Measurements from ENCODE around the gene AGAP1.

AGAP1 gene

GRCh38 chr2:235489897-235490296, 3.9 kb upstream of the AGAP1 start:
- no peak for DNase-seq (ENCODE audit: low read depth)

GRCh38 chr2:235492850-235493344, 946 bp upstream of the AGAP1 start:
- no peak for DNase-seq (ENCODE audit: low read depth)

GRCh38 chr2:235493402-235493774, 455 bp upstream of the AGAP1 start:
- no peak for DNase-seq (ENCODE audit: low read depth)

GRCh38 chr2:235494716-235495372, 1.0 kb downstream of the AGAP1 start:
- DNase-seq (ENCODE audit: low read depth): no peak

- no peak for DNase-seq (ENCODE audit: low read depth)
Measured at GRCh38 chr2:235495373-235496238, 1.8 kb downstream of the AGAP1 start.

GRCh38 chr2:235496239-235496621, 2.4 kb downstream of the AGAP1 start:
- DNase-seq (ENCODE audit: low read depth): no peak

GRCh38 chr2:235497096-235497495, 3.3 kb downstream of the AGAP1 start:
- no peak for DNase-seq (ENCODE audit: low read depth)

- DNase-seq (ENCODE audit: low read depth): no peak
Measured at GRCh38 chr2:235498541-235498940, 4.7 kb downstream of the AGAP1 start.

GRCh38 chr2:235498946-235499812, 5.3 kb downstream of the AGAP1 start:
- DNase-seq (ENCODE audit: low read depth): no peak

GRCh38 chr2:235500110-235500760, 6.4 kb downstream of the AGAP1 start:
- DNase-seq (ENCODE audit: low read depth): no peak

GRCh38 chr2:235500761-235501672, 7.2 kb downstream of the AGAP1 start:
- no peak for DNase-seq (ENCODE audit: low read depth)

- DNase-seq (ENCODE audit: low read depth): no peak
Measured at GRCh38 chr2:235501673-235502031, 7.8 kb downstream of the AGAP1 start.

GRCh38 chr2:235502336-235502735, 8.5 kb downstream of the AGAP1 start:
- DNase-seq (ENCODE audit: low read depth): no peak

- no peak for DNase-seq (ENCODE audit: low read depth)
Measured at GRCh38 chr2:235504441-235505180, 10.8 kb downstream of the AGAP1 start.

- DNase-seq (ENCODE audit: low read depth): no peak
Measured at GRCh38 chr2:235505181-235505741, 11.4 kb downstream of the AGAP1 start.

GRCh38 chr2:235506291-235506996, 12.6 kb downstream of the AGAP1 start:
- no peak for DNase-seq (ENCODE audit: low read depth)

- no peak for DNase-seq (ENCODE audit: low read depth)
Measured at GRCh38 chr2:235506997-235507615, 13.3 kb downstream of the AGAP1 start.

- no peak for DNase-seq (ENCODE audit: low read depth)
Measured at GRCh38 chr2:235507928-235508327, 14.1 kb downstream of the AGAP1 start.

All from activated gamma-delta T cell treated with anti-CD3 and anti-CD28 coated beads, Interleukin-2, amount 50 U/mL, for 16 hours (primary cell).